ENCODE results near the gene COL5A2. TPM values are rescaled to one million over a fixed set of nuclear protein-coding genes. Genes with fewer than 3 reads are reported as not detected.
A peak's percentile ranks its signal among the peaks of the same experiment; 100 is the strongest.

The COL5A2 gene
- 10 to 100 TPM in 2 of 4 donors, 1 to 10 TPM in 1, under 1 TPM in 1; 0.45 to 66.1 (median 7.8) TPM for polyA plus RNA-seq
- long read RNA-seq, donor 1, result 0 reads
- long read RNA-seq, donor 2, result 0 reads
- long read RNA-seq, donor 3, result 0 reads
- long read RNA-seq, donor 4, result 0 reads
- long read RNA-seq, donor 5, result 0 reads
- long read RNA-seq, donor 6, result 0 reads
- long read RNA-seq, donor 7, result 0 reads
- long read RNA-seq, donor 8, partial matches to known transcripts, result 6 of 6 reads
- long read RNA-seq, donor 8, other reads (novel, unspliced or antisense), result 0 of 6 reads
- long read RNA-seq, donor 9, full-length matches to known transcripts, result 2 of 2 reads
- long read RNA-seq, donor 9, partial matches to known transcripts, result 0 of 2 reads
- long read RNA-seq, donor 9, other reads (novel, unspliced or antisense), result 0 of 2 reads
- long read RNA-seq, donor 10, full-length matches to known transcripts, result 2 of 24 reads
- long read RNA-seq, donor 10, partial matches to known transcripts, result 22 of 24 reads
- long read RNA-seq, donor 10, other reads (novel, unspliced or antisense), result 0 of 24 reads

DNA sequence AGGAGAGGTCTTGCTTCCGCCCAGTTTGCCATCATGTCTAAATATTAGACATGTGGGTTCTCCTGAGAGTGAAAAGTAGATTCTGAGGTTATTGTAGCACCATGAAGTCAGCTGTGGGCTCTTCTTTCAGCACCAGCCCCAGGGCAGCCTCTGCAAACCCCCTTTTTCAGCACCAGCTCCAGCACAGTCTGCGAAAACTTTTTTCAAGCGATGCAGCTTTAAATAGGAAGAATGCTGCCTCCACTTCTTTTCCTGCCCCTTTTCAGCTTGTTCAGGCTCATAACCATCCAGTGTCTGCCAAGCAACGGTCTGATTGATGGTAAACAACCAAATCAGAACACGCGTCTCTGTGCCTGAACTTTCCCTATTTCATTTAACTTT, at the start of gene COL5A2:
COL5A2 (minus strand) TSS at position 192 of the 381 bp plus-strand sequence; CDS start at position 35, 157 bp downstream.
- peaks cover 0 to 11% (median 0%) of the 10 kb centered on the region in 3 donors for H3K4me1 ChIP-seq (ENCODE audit: control insufficient read depth in 3 of 3, insufficient read depth in 2 of 3, low read depth in 1 of 3, low read length in 2 of 3)
- no peak for FAIRE-seq
- peaks cover 0 to 5% of the 10 kb centered on the region in 2 donors for H3K9me3 ChIP-seq (ENCODE audit: control insufficient read depth in 2 of 2, insufficient read depth in 1 of 2, low read depth in 1 of 2, low read length in 1 of 2)
- peak within 1 kb of the TSS in 2 of 3 donors; percentile 20 to 63 for H3K4me3 ChIP-seq (ENCODE audit: low read depth in 1 of 3, low read length in 3 of 3)
- H3K27ac ChIP-seq (ENCODE audit: low read depth in 1 of 3, low read length in 2 of 3), result peak within 1 kb of the TSS in 2 of 3 donors; percentile 49 to 84
- no peaks in the 10 kb centered on the region for H3K36me3 ChIP-seq (ENCODE audit: control insufficient read depth in 3 of 3, insufficient read depth in 2 of 3, low read depth in 1 of 3, low read length in 3 of 3)
- 6 to 16% (median 12%) methylated on average over 6 of the region's 6 CpGs for WGBS, 3 donors
- H3K27me3 ChIP-seq (ENCODE audit: control insufficient read depth in 3 of 3, insufficient read depth in 3 of 3, low read length in 3 of 3), result no peaks in the 10 kb centered on the region
- DNase-seq, result peak; percentile 2 to 59

DNA sequence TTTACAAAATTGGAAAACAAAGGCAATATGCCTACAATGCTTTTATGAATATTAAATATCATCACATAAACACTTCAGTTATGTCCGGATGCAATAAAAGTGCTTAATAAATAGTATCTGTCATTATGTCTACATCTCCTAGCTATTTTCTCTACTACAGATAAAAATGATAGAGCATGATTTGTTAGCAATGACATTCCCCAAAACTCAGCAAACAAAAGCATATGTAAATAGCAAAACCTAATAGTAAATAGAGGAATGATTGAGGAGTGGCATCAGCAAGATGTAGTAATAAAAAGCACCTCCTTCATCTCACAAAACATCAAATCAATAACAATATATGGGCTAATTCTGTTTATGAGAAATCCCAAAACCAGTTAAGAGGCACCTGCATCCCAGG, 46.5 kb upstream of the COL5A2 start:
- Histone ChIP-seq H3K4me1 (ENCODE audit: control insufficient read depth in 3 of 3, insufficient read depth in 2 of 3, low read depth in 1 of 3, low read length in 2 of 3) (peaks cover 0 to 4% (median 0%) of the 10 kb centered on the region in 3 donors), H3K36me3 (ENCODE audit: control insufficient read depth in 3 of 3, insufficient read depth in 2 of 3, low read depth in 1 of 3, low read length in 3 of 3) (no peaks in the 10 kb centered on the region), H3K27me3 (ENCODE audit: control insufficient read depth in 3 of 3, insufficient read depth in 3 of 3, low read length in 3 of 3) (no peaks in the 10 kb centered on the region), H3K9me3 (ENCODE audit: control insufficient read depth in 2 of 2, insufficient read depth in 1 of 2, low read depth in 1 of 2, low read length in 1 of 2) (no peaks in the 10 kb centered on the region), H3K4me3 (ENCODE audit: low read depth in 1 of 3, low read length in 3 of 3) (no peak overlapping the region), H3K27ac (ENCODE audit: low read depth in 1 of 3, low read length in 2 of 3) (no peak overlapping the region)
- FAIRE-seq, result no peak
- no peak for DNase-seq
- WGBS, 3 donors, result 88 to 91% (median 89%) methylated on average over 1 of the region's 1 CpG

GRCh38 chr2:189225032-189225431, 45.5 kb upstream of the COL5A2 start:
- H3K4me1 ChIP-seq (ENCODE audit: control insufficient read depth in 3 of 3, insufficient read depth in 2 of 3, low read depth in 1 of 3, low read length in 2 of 3), result peaks cover 0 to 4% (median 0%) of the 10 kb centered on the region in 3 donors
- no peaks in the 10 kb centered on the region for H3K9me3 ChIP-seq (ENCODE audit: control insufficient read depth in 2 of 2, insufficient read depth in 1 of 2, low read depth in 1 of 2, low read length in 1 of 2)
- WGBS, 3 donors, result 45 to 66% (median 53%) methylated on average over 2 of the region's 2 CpGs
- H3K27ac ChIP-seq (ENCODE audit: low read depth in 1 of 3, low read length in 2 of 3), result no peak overlapping the region
- FAIRE-seq (no peak), DNase-seq (no peak)
- no peak overlapping the region for H3K4me3 ChIP-seq (ENCODE audit: low read depth in 1 of 3, low read length in 3 of 3)
- no peaks in the 10 kb centered on the region for H3K27me3 ChIP-seq (ENCODE audit: control insufficient read depth in 3 of 3, insufficient read depth in 3 of 3, low read length in 3 of 3)
- no peaks in the 10 kb centered on the region for H3K36me3 ChIP-seq (ENCODE audit: control insufficient read depth in 3 of 3, insufficient read depth in 2 of 3, low read depth in 1 of 3, low read length in 3 of 3)

DNA sequence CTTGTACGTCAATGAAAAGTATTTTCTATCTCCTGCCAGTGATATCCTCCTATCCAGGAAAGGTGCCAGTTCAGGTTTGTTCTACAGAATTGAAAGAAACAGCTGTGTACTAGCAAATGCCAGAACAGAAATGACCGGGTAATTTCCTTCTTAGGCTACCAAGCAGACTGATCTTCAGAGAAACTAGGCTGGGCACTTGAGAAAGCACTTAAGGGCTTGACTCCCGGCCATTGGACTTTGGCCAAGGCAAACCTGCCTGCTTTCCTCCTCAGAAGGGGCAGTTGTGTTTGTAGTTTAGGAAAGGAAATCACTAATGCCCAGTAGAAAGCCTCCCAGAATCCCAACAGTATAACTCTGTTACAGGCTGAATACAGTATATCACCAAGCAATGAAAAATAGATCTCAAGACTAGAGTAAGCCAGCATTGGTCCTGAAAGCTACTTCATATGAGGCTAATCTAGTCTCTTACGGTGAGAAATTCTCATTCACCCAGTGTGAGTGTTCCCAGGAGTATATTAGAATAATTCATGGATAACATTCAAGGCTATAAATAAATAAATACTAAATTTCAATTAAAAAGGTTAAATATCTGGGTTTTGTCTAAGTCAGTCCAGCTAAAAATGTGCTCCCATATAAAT, 43.0 kb upstream of the COL5A2 start:
- FAIRE-seq, result no peak
- WGBS, 3 donors, result 22 to 41% (median 35%) methylated on average over 4 of the region's 4 CpGs
- H3K27me3 ChIP-seq (ENCODE audit: control insufficient read depth in 3 of 3, insufficient read depth in 3 of 3, low read length in 3 of 3), result no peaks in the 10 kb centered on the region
- H3K4me1 ChIP-seq (ENCODE audit: control insufficient read depth in 3 of 3, insufficient read depth in 2 of 3, low read depth in 1 of 3, low read length in 2 of 3), result peaks cover 0 to 4% (median 0%) of the 10 kb centered on the region in 3 donors
- no peak overlapping the region for H3K4me3 ChIP-seq (ENCODE audit: low read depth in 1 of 3, low read length in 3 of 3)
- H3K9me3 ChIP-seq (ENCODE audit: control insufficient read depth in 2 of 2, insufficient read depth in 1 of 2, low read depth in 1 of 2, low read length in 1 of 2), result no peaks in the 10 kb centered on the region
- H3K36me3 ChIP-seq (ENCODE audit: control insufficient read depth in 3 of 3, insufficient read depth in 2 of 3, low read depth in 1 of 3, low read length in 3 of 3), result no peaks in the 10 kb centered on the region
- DNase-seq, result peak; percentile 53 to 60
- H3K27ac ChIP-seq (ENCODE audit: low read depth in 1 of 3, low read length in 2 of 3), result peak overlapping the region in 1 of 3 donors; percentile 49

- DNase-seq (peak; percentile 2 to 9), FAIRE-seq (no peak)
- Histone ChIP-seq H3K9me3 (ENCODE audit: control insufficient read depth in 2 of 2, insufficient read depth in 1 of 2, low read depth in 1 of 2, low read length in 1 of 2) (no peaks in the 10 kb centered on the region), H3K4me3 (ENCODE audit: low read depth in 1 of 3, low read length in 3 of 3) (no peak overlapping the region), H3K4me1 (ENCODE audit: control insufficient read depth in 3 of 3, insufficient read depth in 2 of 3, low read depth in 1 of 3, low read length in 2 of 3) (peaks cover 0 to 4% (median 0%) of the 10 kb centered on the region in 3 donors), H3K27me3 (ENCODE audit: control insufficient read depth in 3 of 3, insufficient read depth in 3 of 3, low read length in 3 of 3) (no peaks in the 10 kb centered on the region), H3K36me3 (ENCODE audit: control insufficient read depth in 3 of 3, insufficient read depth in 2 of 3, low read depth in 1 of 3, low read length in 3 of 3) (no peaks in the 10 kb centered on the region), H3K27ac (ENCODE audit: low read depth in 1 of 3, low read length in 2 of 3) (peak overlapping the region in 1 of 3 donors; percentile 49)
Observed at GRCh38 chr2:189221811-189222467, 42.4 kb upstream of the COL5A2 start.

DNA sequence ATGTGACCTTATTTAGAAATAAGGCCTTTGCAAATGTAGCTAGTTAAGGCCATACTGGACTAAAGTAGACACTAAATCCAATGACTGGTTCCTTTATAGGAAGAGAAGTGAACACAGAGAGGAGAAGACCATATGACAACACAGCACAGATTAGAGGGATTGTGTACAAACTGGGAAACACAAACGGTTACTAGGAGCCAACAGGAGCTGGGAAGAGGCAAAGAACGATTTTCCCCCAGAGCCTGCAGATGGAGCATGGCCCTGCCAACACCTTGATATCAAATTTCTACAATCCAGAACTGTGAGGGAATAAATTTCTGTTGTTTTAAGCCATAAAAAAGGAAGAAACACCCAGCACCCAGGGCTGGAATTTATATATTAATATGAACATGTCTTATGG, 38.7 kb upstream of the COL5A2 start:
- 52 to 58% (median 55%) methylated on average over 2 of the region's 2 CpGs for WGBS, 3 donors
- H3K4me1 ChIP-seq (ENCODE audit: control insufficient read depth in 3 of 3, insufficient read depth in 2 of 3, low read depth in 1 of 3, low read length in 2 of 3), result peaks cover 0 to 4% (median 0%) of the 10 kb centered on the region in 3 donors
- H3K36me3 ChIP-seq (ENCODE audit: control insufficient read depth in 3 of 3, insufficient read depth in 2 of 3, low read depth in 1 of 3, low read length in 3 of 3), result no peaks in the 10 kb centered on the region
- H3K4me3 ChIP-seq (ENCODE audit: low read depth in 1 of 3, low read length in 3 of 3), result no peak overlapping the region
- FAIRE-seq (no peak), DNase-seq (no peak)
- no peak overlapping the region for H3K27ac ChIP-seq (ENCODE audit: low read depth in 1 of 3, low read length in 2 of 3)
- no peaks in the 10 kb centered on the region for H3K27me3 ChIP-seq (ENCODE audit: control insufficient read depth in 3 of 3, insufficient read depth in 3 of 3, low read length in 3 of 3)
- no peaks in the 10 kb centered on the region for H3K9me3 ChIP-seq (ENCODE audit: control insufficient read depth in 2 of 2, insufficient read depth in 1 of 2, low read depth in 1 of 2, low read length in 1 of 2)

DNA sequence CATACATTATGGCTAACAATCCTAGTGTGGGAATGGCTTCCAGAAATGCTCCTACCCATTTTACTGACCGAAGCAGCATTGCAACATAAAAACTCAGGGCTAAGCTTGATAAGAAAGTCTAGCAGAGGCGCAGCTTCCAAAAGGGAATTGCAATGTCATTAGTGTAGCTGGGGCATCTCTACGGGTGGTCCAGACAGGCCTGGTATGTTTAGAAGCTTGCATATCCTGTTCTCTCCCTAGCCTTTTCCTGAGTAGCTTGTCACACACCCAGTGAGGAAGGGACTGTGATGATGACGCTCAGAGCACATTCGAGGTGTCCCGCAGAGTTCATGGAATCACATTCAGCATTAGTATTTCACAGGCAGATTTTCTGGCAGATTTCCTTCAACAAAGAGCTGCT, 38.0 kb upstream of the COL5A2 start:
- no peak overlapping the region for H3K27ac ChIP-seq (ENCODE audit: low read depth in 1 of 3, low read length in 2 of 3)
- no peak for FAIRE-seq
- no peaks in the 10 kb centered on the region for H3K27me3 ChIP-seq (ENCODE audit: control insufficient read depth in 3 of 3, insufficient read depth in 3 of 3, low read length in 3 of 3)
- 59 to 87% (median 73%) methylated on average over 6 of the region's 6 CpGs for WGBS, 3 donors
- H3K4me3 ChIP-seq (ENCODE audit: low read depth in 1 of 3, low read length in 3 of 3), result no peak overlapping the region
- DNase-seq, result no peak
- H3K36me3 ChIP-seq (ENCODE audit: control insufficient read depth in 3 of 3, insufficient read depth in 2 of 3, low read depth in 1 of 3, low read length in 3 of 3), result no peaks in the 10 kb centered on the region
- no peaks in the 10 kb centered on the region for H3K9me3 ChIP-seq (ENCODE audit: control insufficient read depth in 2 of 2, insufficient read depth in 1 of 2, low read depth in 1 of 2, low read length in 1 of 2)
- H3K4me1 ChIP-seq (ENCODE audit: control insufficient read depth in 3 of 3, insufficient read depth in 2 of 3, low read depth in 1 of 3, low read length in 2 of 3), result peaks cover 0 to 2% (median 0%) of the 10 kb centered on the region in 3 donors

DNA sequence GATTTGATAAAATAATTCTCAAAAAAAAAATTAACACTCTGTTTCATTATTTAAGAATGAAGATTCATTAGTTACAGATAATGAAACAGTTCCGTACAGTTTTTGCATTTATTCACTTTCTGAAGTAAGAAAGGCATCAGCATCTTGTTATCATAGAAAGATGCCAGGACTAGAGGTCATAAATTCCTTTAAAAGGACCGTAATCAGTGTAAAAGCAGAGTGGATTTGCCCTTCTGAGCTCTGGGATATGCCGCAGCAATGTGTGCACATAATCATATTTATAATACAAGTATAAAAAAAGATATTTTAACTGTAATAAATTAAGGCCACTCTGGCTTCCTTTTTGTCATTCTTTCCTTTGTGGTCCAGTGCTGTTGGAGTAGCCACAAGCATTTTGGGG, 37.5 kb upstream of the COL5A2 start:
- Histone ChIP-seq H3K36me3 (ENCODE audit: control insufficient read depth in 3 of 3, insufficient read depth in 2 of 3, low read depth in 1 of 3, low read length in 3 of 3) (no peaks in the 10 kb centered on the region), H3K4me1 (ENCODE audit: control insufficient read depth in 3 of 3, insufficient read depth in 2 of 3, low read depth in 1 of 3, low read length in 2 of 3) (no peaks in the 10 kb centered on the region), H3K9me3 (ENCODE audit: control insufficient read depth in 2 of 2, insufficient read depth in 1 of 2, low read depth in 1 of 2, low read length in 1 of 2) (no peaks in the 10 kb centered on the region), H3K27me3 (ENCODE audit: control insufficient read depth in 3 of 3, insufficient read depth in 3 of 3, low read length in 3 of 3) (no peaks in the 10 kb centered on the region), H3K27ac (ENCODE audit: low read depth in 1 of 3, low read length in 2 of 3) (no peak overlapping the region), H3K4me3 (ENCODE audit: low read depth in 1 of 3, low read length in 3 of 3) (no peak overlapping the region)
- FAIRE-seq (no peak), DNase-seq (no peak)
- WGBS, 3 donors, result 70 to 78% (median 76%) methylated on average over 3 of the region's 3 CpGs

All from small intestine (tissue), 16 donors.